HG02610 (cell line): ENCODE measurements around the gene KLHL10.
"Not testable (repeated sequence)": the region's sequence is repeated elsewhere in the genome, so short reads cannot be mapped to it uniquely, and the experiment has no call there.

Source experiments
- ATAC-seq: cut with Tn5 transposase; IDR thresholded peaks from one replicate; pipeline ENCODE4 v1.9.1; 2021; ENCODE audit warnings: mild to moderate bottlenecking, moderate library complexity; ENCODE audit not compliant: unreplicated experiment

The KLHL10 gene

GRCh38 chr17:41813152-41813680, 24.4 kb upstream of the KLHL10 start:
- no peak for ATAC-seq

- no peak for ATAC-seq
Measured at GRCh38 chr17:41813699-41814124, 23.9 kb upstream of the KLHL10 start.

GRCh38 chr17:41814195-41814594, 23.4 kb upstream of the KLHL10 start:
- no peak for ATAC-seq

- ATAC-seq, result no peak
Measured at GRCh38 chr17:41816637-41817320, 20.8 kb upstream of the KLHL10 start.

DNA sequence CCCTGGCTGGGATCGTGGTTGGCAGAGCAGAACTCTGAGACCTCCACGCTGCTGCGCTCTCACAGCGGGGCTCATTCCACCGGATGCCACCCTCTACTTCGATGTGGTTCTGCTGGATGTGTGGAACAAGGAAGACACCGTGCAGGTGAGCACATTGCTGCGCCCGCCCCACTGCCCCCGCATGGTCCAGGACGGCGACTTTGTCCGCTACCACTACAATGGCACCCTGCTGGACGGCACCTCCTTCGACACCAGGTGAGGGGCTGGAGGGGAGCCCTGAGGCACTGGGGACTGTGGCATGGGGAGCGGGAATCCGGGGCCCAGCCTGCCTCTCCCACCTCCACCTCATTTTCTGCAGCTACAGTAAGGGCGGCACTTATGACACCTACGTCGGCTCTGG, 19.6 kb upstream of the KLHL10 start:
- ATAC-seq, result no peak

DNA sequence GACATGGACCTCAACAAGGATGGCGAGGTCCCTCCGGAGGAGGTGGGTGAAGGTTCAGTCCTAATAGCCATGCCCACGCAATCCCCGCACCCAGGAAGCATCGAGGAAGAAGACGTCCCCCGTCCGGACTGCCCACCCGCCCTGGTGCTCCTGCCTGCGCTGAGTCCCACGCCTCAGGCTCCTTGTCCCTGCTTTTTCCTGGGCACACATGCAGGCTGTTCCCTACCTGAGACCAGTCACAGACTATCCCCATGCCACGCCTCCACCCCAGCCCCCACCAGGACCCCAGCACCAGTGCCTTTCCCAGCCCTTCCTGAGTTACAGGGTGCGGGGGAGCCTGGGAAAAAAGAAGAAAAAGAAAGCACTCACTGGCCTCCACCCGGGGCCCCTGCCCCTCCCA, 15.8 kb upstream of the KLHL10 start:
- ATAC-seq, result no peak

GRCh38 chr17:41822216-41823140, 15.1 kb upstream of the KLHL10 start:
- ATAC-seq, result no peak

GRCh38 chr17:41823141-41823524, 14.5 kb upstream of the KLHL10 start:
- no peak for ATAC-seq

DNA sequence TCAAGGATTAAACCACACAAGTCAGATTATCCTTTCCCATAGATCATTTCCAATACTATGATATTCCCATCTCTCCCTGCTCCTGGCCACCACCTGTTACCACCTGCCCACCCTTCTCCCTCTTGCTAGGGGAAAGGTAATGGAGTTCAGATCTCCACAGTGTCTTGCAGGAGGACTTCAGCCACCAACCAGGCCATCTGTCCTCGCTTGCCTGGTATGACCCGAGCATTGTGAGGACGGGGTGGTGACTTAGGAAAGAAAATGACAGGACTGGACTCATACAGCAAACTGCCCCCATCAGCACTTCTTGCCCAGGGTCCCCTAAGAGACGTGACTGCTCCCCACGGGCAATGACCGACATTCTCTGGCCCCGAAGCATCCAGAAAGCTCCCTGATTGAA, 14.0 kb upstream of the KLHL10 start:
- no peak for ATAC-seq

DNA sequence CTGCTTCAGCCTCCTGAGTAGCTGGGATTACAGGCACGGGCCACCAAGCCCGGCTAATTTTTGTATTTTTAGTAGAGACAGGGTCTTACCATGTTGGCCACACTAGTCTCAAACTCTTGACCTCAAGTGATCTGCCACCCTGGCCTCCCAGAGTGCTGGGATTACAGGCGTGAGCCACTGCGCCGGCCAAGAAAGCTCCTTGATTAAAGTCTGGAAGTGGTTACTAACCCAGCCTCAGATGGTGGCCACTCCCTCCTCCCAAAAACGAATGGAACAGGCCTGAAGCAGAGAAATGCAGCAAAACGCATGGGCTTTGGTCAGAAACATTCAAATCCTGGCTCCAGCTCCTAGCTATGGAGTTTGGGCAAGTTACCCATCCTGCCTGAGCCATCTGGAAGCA, 13.5 kb upstream of the KLHL10 start:
- no peak for ATAC-seq

- no peak for ATAC-seq
Measured at GRCh38 chr17:41825175-41825845, 12.3 kb upstream of the KLHL10 start.

- ATAC-seq, result not testable (repeated sequence)
Measured at GRCh38 chr17:41829961-41830360, 7.7 kb upstream of the KLHL10 start.

GRCh38 chr17:41835214-41835799, 2.3 kb upstream of the KLHL10 start:
- no peak for ATAC-seq

- peak; percentile 62 for ATAC-seq
Measured at GRCh38 chr17:41835800-41836549, 1.6 kb upstream of the KLHL10 start, which contains the start of gene NT5C3B. TSS of gene NT5C3B (minus strand) at chr17:41836232. CDS start at chr17:41836193, 39 bp downstream.

DNA sequence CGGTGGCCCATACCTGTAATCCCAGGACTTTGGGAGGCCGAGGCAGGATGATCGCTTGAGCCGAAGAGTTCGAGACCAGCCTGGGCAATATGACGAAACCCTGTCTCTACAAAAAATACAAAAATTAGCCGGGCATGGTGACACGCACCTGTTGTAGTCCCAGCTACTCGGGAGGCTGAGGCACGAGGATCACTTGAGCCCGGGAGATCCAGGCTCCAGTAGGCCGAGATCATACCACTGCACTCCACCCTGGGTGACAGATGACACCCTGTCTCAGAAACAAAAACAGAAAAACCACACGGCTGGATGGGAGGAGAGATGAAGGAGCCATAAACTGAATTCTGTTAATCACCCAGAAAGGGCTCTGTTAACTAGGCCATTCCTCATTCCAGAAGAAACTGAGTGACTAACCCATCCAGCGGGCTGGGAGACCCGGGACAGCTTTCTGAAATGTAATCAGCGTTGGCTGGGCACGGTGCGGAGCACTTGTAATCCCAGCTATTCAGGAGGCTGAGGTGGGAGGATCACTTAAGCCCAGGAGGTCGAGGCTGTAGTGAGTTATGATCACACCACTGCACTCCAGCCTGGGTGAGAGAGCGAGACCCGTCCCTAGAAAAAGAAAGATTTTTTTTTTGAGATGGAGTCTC, 952 bp upstream of the KLHL10 start:
- ATAC-seq, result no peak

GRCh38 chr17:41839448-41839847, 1.8 kb downstream of the KLHL10 start:
- not testable (repeated sequence) for ATAC-seq

- not testable (repeated sequence) for ATAC-seq
Measured at GRCh38 chr17:41840781-41841180, 3.2 kb downstream of the KLHL10 start.

- ATAC-seq, result no peak
Measured at GRCh38 chr17:41844971-41845370, 7.3 kb downstream of the KLHL10 start.

GRCh38 chr17:41848788-41849187, 11.2 kb downstream of the KLHL10 start:
- ATAC-seq, result no peak
